Left ventricle myocardium inferior (tissue), 1 donor: ENCODE data around the gene ADK. TPM values are rescaled to one million over a fixed set of nuclear protein-coding genes. Genes with fewer than 3 reads are reported as not detected.
A peak's percentile ranks its signal among the peaks of the same experiment; 100 is the strongest.
"Not testable (repeated sequence)": the region's sequence is repeated elsewhere in the genome, so short reads cannot be mapped to it uniquely, and the experiment has no call there.

Experiments used
- DNase-seq: peaks from one replicate; pipeline ENCODE4 v3.0.0-alpha.2; 2020
- H3K27ac ChIP-seq: fragments of 200-600 bp; replicated peaks from 2 replicates; pipeline ENCODE4 v1.8.0; 2021
- H3K27me3 ChIP-seq: fragments of 200-600 bp; 2 replicates; pipeline ENCODE4 v1.8.0; 2021; ENCODE audit warnings: low read depth
- H3K36me3 ChIP-seq: fragments of 200-600 bp; 2 replicates; pipeline ENCODE4 v1.8.0; 2021
- H3K4me1 ChIP-seq: fragments of 200-600 bp; 2 replicates; pipeline ENCODE4 v1.8.0; 2021
- H3K4me3 ChIP-seq: fragments of 200-600 bp; 2 replicates; pipeline ENCODE4 v1.8.0; 2021; ENCODE audit warnings: mild to moderate bottlenecking, moderate library complexity
- H3K9me3 ChIP-seq: fragments of 200-600 bp; replicated peaks from 2 replicates; pipeline ENCODE4 v1.8.0; 2021
- CTCF ChIP-seq: fragments of 200-600 bp; IDR thresholded peaks from 2 replicates; pipeline ENCODE4 v1.8.0; 2021; ENCODE audit warnings: antibody characterized with exemption, mild to moderate bottlenecking, borderline replicate concordance
- intact Hi-C: fragments of 100-400 bp; cut with micrococcal nuclease; formaldehyde crosslinking; loops from one replicate; pipeline ENCODE4 v1.11.0; 2022
- total RNA-seq: library from RNA; stranded (reverse); fragmentation: NEBNext Ultra II Directional; extraction: Animal tissue kit (Norgen Biotek cat#: 25700); gene quantifications from one replicate; pipeline ENCODE4 v1.2.1, GENCODE V29; 2021
- donor health status: DM: no; HTN: yes; CAD: no; lungs with severe emphysema.

Gene ADK
- total RNA-seq, 1 donor from 2014 or later: 41.3 TPM

GRCh38 chr10:74145133-74145532 lies 5.9 kb upstream of the ADK start:
- no peak for TF ChIP-seq CTCF
- Histone ChIP-seq H3K4me3 (no peak overlapping the region), H3K9me3 (no peaks in the 10 kb centered on the region), H3K27me3 (no peaks in the 10 kb centered on the region), H3K4me1 (peaks cover 44% of the 10 kb centered on the region), H3K36me3 (no peaks in the 10 kb centered on the region), H3K27ac (no peak overlapping the region)
- DNase-seq: no peak
- intact Hi-C loops: no loop called here

GRCh38 chr10:74146980-74147379 lies 4.0 kb upstream of the ADK start:
- peaks cover 58% of the 10 kb centered on the region for H3K4me1 ChIP-seq
- H3K9me3 ChIP-seq, intact Hi-C loops, DNase-seq, H3K4me3 ChIP-seq, H3K27me3 ChIP-seq, H3K36me3 ChIP-seq, H3K27ac ChIP-seq: not testable (repeated sequence)

GRCh38 chr10:74150204-74150989 lies 624 bp upstream of the ADK start, which contains the start of gene AP3M1:
Gene AP3M1, minus strand, starts transcription at chr10:74150828. Its CDS starts 12,449 bp downstream, at chr10:74138379.
- Histone ChIP-seq H3K36me3 (no peaks in the 10 kb centered on the region), H3K27ac (peak within 1 kb of the TSS; percentile 94), H3K9me3 (no peaks in the 10 kb centered on the region), H3K4me1 (peaks cover 70% of the 10 kb centered on the region), H3K27me3 (no peaks in the 10 kb centered on the region), H3K4me3 (peak within 1 kb of the TSS; percentile 80)
- intact Hi-C loops: no loop called here
- TF ChIP-seq CTCF: no peak
- DNase-seq: peak; percentile 84

- no peaks in the 10 kb centered on the region for H3K9me3 ChIP-seq
- intact Hi-C loops: no loop called here
- H3K27ac ChIP-seq: peak overlapping the region; percentile 94
- H3K27me3 ChIP-seq: no peaks in the 10 kb centered on the region
- no peak for DNase-seq
- no peaks in the 10 kb centered on the region for H3K36me3 ChIP-seq
- no peak for TF ChIP-seq CTCF
- peaks cover 76% of the 10 kb centered on the region for H3K4me1 ChIP-seq
- H3K4me3 ChIP-seq: peak overlapping the region; percentile 80
Measured at GRCh38 chr10:74151879-74152722, 1.1 kb downstream of the ADK start.

- no peak for DNase-seq
- TF ChIP-seq CTCF: peak; percentile 66
- peaks cover 86% of the 10 kb centered on the region for H3K4me1 ChIP-seq
- H3K4me3 ChIP-seq: peak overlapping the region; percentile 80
- intact Hi-C loops: no loop called here
- no peaks in the 10 kb centered on the region for H3K36me3 ChIP-seq
- no peaks in the 10 kb centered on the region for H3K27me3 ChIP-seq
- H3K9me3 ChIP-seq: no peaks in the 10 kb centered on the region
- H3K27ac ChIP-seq: peak overlapping the region; percentile 94
Measured at GRCh38 chr10:74153123-74153522, 2.1 kb downstream of the ADK start.
